Measurements from ENCODE around the gene AATK.

AATK gene

GRCh38 chr17:81142301-81143199 lies 23.5 kb downstream of the AATK start:
- peak; percentile 90 for DNase-seq

GRCh38 chr17:81140695-81141094 lies 25.3 kb downstream of the AATK start:
- DNase-seq = no peak

- no peak for DNase-seq
These were observed 26.0 kb downstream of the AATK start for GRCh38 chr17:81140018-81140417.

- no peak for DNase-seq
These were observed 26.6 kb downstream of the AATK start for GRCh38 chr17:81139428-81139827.

GRCh38 chr17:81138500-81138899 lies 27.5 kb downstream of the AATK start:
- no peak for DNase-seq

GRCh38 chr17:81138083-81138482 lies 27.9 kb downstream of the AATK start:
- no peak for DNase-seq

GRCh38 chr17:81137248-81137647 lies 28.8 kb downstream of the AATK start:
- DNase-seq = no peak

- DNase-seq = no peak
These were observed 29.7 kb downstream of the AATK start for GRCh38 chr17:81136366-81136765.

- peak; percentile 76 for DNase-seq
These were observed 30.3 kb downstream of the AATK start for GRCh38 chr17:81135505-81136278.

GRCh38 chr17:81134064-81134781 lies 31.8 kb downstream of the AATK start:
- no peak for DNase-seq

GRCh38 chr17:81132770-81133723 lies 33.0 kb downstream of the AATK start:
- no peak for DNase-seq

- peak; percentile 3 for DNase-seq
These were observed 33.9 kb downstream of the AATK start for GRCh38 chr17:81132197-81132540.

- no peak for DNase-seq
These were observed 34.4 kb downstream of the AATK start for GRCh38 chr17:81131486-81132196.

- DNase-seq = no peak
These were observed 35.3 kb downstream of the AATK start for GRCh38 chr17:81130385-81131361.

- DNase-seq = no peak
These were observed 36.2 kb downstream of the AATK start for GRCh38 chr17:81129711-81130367.

GRCh38 chr17:81129289-81129688 lies 36.7 kb downstream of the AATK start:
- no peak for DNase-seq

- no peak for DNase-seq
These were observed 37.2 kb downstream of the AATK start for GRCh38 chr17:81128774-81129173.

- DNase-seq = no peak
These were observed 37.7 kb downstream of the AATK start for GRCh38 chr17:81128338-81128737.

GRCh38 chr17:81127526-81128177 lies 38.4 kb downstream of the AATK start:
- DNase-seq = no peak
